ENCODE results near the gene TMED9.

GRCh38 chr5:177595026-177595585 is 3.1 kb downstream of the TMED9 start:
- TF ChIP-seq CTCF (IDR thresholded peaks at IDR 0.05) (no peak), ZFX (IDR thresholded peaks at IDR 0.05; ENCODE audit: borderline replicate concordance) (no peak)

Data from 22Rv1 (cell line).